ENCODE results near the gene PRAMEF6.
"Not testable (repeated sequence)": the region's sequence is repeated elsewhere in the genome, so short reads cannot be mapped to it uniquely, and the experiment has no call there.

Gene PRAMEF6

DNA sequence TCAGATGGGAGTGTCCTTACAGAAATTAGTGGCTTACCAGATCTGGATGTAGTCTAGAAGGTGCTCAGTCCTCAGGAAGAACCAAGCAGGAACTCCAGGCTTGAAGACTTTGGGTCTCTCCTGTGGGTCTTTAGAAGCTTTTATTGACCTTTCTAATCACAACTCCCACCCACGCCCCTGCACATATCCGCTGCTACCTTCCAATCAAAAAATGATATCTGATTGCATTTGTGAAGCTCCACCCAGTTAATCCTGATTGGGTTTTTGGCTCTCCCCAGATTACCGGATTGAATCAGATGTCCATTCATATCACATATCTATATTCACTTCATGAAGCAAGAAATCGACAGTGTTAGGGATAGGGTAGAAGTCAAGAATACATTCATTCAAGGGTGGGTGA is at the start of gene PRAMEF6:
TSS of gene PRAMEF6 (minus strand) at position 101 of the 400 bp plus-strand sequence. CDS start 5,062 bp downstream, outside the sequence.
- not testable (repeated sequence) for DNase-seq

DNA sequence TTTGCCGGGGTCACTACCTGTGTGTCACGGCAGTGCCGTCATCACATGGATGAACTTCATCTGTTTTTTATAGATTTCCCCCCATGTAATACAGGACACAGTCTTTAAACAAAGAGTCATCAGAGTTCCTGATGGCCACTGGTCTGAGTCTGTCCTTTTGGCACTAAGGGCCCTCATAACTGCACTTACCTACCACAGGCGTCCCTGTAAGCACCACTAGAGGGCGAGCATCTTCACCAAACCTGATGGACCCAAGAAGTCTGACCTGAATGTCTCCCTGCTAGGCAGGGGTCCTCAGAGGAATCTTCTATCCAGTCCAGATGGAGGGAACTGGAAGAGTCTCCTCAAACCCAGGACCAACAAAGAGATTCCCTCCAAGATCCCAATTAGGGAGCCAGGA is 23.0 kb downstream of the PRAMEF6 start:
- DNase-seq: not testable (repeated sequence)

DNA sequence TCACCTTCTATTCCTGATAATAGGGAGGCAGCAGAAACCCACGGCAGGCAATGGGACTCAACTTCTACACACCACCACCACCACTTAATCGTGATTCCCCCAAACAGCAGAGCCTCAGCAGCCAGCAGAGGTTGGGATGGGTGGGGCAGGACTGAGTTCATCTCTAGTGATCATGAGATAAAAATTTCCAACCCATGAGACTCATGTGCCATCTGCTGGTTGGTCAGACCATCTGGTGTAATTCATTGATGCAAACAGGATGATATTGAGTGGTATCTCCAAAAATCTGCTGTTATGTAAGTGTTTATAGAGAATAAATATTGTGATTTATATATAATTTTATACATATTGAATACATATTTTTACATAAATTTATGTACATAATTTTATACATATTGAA is 25.6 kb downstream of the PRAMEF6 start:
- DNase-seq: not testable (repeated sequence)

DNA sequence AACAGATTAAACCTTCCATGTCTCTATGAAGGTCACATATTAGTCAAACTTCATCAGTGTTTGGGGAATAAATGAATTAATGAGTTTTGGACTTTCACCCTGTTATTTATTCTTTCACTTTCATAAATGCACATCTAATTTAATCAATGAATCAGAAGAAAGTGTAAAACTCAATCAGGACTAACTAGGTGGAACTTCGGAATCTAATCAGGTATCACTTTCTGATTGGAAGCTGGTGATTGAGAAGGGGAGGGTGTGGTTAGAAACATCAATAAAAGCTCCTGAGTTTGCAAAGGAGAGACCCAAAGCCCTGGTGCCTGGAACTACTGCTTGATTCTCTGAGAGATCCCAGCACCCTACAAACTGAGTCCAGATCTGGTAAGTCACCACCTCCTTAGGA is 31.1 kb downstream of the PRAMEF6 start, which contains the start of gene PRAMEF7:
TSS of gene PRAMEF7 (plus strand) at position 301 of the 400 bp plus-strand sequence. CDS start 1,083 bp downstream, outside the sequence.
- DNase-seq: not testable (repeated sequence)

DNA sequence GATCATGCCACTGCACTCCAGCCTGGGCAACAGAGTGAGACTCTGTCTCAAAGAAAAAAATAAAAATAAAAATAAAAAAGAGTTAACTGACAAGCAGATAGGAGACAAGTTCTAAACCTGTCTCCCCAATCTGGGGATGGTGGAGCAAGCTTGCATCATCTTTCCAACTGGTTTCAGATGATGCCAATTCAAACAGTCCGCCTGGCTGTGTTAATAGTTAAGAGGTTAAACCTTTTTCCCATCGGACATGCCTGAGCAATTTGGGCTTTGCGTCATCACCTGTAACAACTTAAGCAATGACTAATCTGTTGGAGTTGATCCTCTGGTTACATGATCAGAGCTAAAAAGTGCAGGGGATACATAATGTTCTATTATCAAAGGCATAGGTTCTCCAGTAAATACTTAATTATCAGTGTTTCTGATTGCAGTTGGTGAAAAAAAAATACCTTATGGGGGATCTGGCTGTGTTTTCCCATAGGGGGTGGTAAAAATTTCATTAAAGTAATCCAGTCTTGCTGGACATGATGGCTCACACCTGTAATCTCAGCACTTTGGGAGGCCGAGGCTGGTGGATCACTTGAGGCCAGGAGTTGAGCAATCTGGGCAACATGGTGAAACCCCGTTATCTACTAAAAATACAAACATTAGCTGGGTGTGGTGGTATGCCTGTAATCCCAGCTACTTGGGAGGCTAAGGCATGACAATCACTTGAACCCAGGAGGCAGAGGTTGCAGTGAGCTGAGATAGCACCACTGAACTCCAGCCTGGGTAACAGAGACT is 43.4 kb downstream of the PRAMEF6 start:
- not testable (repeated sequence) for DNase-seq

DNA sequence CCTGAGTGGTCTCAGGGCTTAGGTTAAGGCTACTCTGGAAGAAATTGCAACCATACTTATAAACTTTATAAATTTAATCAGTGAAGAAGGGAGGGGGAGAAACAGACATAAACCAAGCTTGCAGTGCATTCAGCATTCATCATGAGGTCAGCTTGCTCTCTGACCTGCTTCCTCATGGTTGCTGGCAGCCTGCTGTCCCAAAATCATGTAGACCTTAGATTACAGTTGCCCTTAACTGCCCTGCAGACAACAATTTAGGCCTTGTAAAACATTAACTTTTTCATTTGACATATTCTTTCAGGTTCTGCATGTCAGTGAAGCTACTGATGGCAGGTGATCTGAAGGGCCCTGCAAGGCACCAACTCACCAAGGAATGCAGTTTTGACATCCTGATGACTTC is 48.2 kb downstream of the PRAMEF6 start:
- not testable (repeated sequence) for DNase-seq

DNA sequence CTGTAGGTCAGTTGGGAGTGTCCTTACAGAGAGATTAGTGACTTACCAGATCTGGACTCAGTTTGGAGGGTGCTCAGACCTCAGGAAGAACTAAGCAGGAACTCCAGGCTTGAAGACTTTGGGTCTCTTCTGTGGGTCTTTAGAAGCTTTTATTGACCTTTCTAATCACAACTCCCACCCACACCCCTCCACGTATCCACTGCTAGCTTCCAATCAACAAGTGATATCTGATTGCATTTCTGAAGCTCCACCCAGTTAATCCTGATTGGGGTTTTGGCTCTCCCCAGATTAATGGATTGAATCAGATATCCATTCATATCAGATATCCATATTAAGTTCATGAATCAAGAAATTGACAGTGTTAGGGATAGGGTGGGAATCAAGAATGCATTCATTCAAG is 49.2 kb downstream of the PRAMEF6 start, which contains the start of gene PRAMEF10:
TSS of gene PRAMEF10 (minus strand) at position 101 of the 400 bp plus-strand sequence. CDS start 2,423 bp downstream, outside the sequence.
- DNase-seq: not testable (repeated sequence)
